GM10847 (cell line): ENCODE results near the gene ATP6V1B1.

Experiments
- POLR2A ChIP-seq: IDR thresholded peaks from 2 replicates; pipeline ENCODE4 v1.6.1; 2011; ENCODE audit not compliant: insufficient read length; ENCODE audit errors: extremely low read depth

ATP6V1B1 gene

GRCh38 chr2:71006955-71007799 lies 71.5 kb downstream of the ATP6V1B1 start:
- no peak for TF ChIP-seq POLR2A

GRCh38 chr2:71008342-71008741 lies 72.6 kb downstream of the ATP6V1B1 start:
- no peak for TF ChIP-seq POLR2A
